ENCODE data around the gene SPATS2L. TPM values are rescaled to one million over a fixed set of nuclear protein-coding genes. Genes with fewer than 3 reads are reported as not detected.

Gene SPATS2L
- total and polyA plus RNA-seq, 9 donors, result 144 to 235 (median 222) TPM

- WGBS (ENCODE audit: insufficient coverage), result 57% methylated on average over 3 of the region's 5 CpGs
- H3K4me3 ChIP-seq (ENCODE audit: low read length), result no peak overlapping the region
- H3K27ac ChIP-seq (ENCODE audit: low read length), result peak overlapping the region; percentile 77
- H3K9me3 ChIP-seq (replicated peaks; ENCODE audit: control insufficient read depth, low read depth, low read length), result no peaks in the 10 kb centered on the region
- no peak for DNase-seq
- peaks cover 2% of the 10 kb centered on the region for H3K36me3 ChIP-seq (ENCODE audit: control insufficient read depth, insufficient read depth, low read length)
- H3K27me3 ChIP-seq (ENCODE audit: control insufficient read depth, insufficient read depth, low read length), result no peaks in the 10 kb centered on the region
- H3K4me1 ChIP-seq (ENCODE audit: control insufficient read depth, insufficient read depth, low read length), result peaks cover 41% of the 10 kb centered on the region
Measured at GRCh38 chr2:200379481-200380090, 73.1 kb downstream of the SPATS2L start.

DNA sequence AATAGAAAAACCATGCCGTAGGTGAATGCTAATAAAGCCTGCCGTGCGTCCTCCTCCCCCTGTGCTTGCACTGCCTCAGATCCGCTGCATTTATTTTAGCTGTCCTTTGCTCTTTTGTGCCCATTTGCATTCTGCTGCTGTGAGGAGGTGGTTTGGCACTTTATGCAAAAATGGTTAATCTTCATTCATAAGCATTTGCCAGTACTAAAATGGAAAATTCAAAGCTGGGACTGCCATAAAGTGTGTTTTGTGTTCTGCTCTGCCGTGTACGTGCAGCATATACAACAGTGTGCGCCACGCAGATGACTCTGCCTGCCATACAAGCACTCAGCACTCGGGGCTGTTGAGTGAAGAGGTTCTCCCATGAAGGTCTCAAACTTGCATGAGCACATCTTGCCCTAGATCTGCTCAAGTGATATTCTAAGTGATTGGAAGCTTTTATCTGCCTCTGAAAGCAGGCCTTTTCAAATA lies 73.6 kb downstream of the SPATS2L start:
- H3K9me3 ChIP-seq (replicated peaks; ENCODE audit: control insufficient read depth, low read depth, low read length), result no peaks in the 10 kb centered on the region
- no peak overlapping the region for H3K4me3 ChIP-seq (ENCODE audit: low read length)
- 91% methylated on average over 4 of the region's 9 CpGs for WGBS (ENCODE audit: insufficient coverage)
- no peak overlapping the region for H3K27ac ChIP-seq (ENCODE audit: low read length)
- DNase-seq, result no peak
- H3K36me3 ChIP-seq (ENCODE audit: control insufficient read depth, insufficient read depth, low read length), result peaks cover 2% of the 10 kb centered on the region
- no peaks in the 10 kb centered on the region for H3K27me3 ChIP-seq (ENCODE audit: control insufficient read depth, insufficient read depth, low read length)
- peaks cover 39% of the 10 kb centered on the region for H3K4me1 ChIP-seq (ENCODE audit: control insufficient read depth, insufficient read depth, low read length)

- Histone ChIP-seq H3K9me3 (replicated peaks; ENCODE audit: control insufficient read depth, low read depth, low read length) (no peaks in the 10 kb centered on the region), H3K4me3 (ENCODE audit: low read length) (no peak overlapping the region), H3K36me3 (ENCODE audit: control insufficient read depth, insufficient read depth, low read length) (peaks cover 2% of the 10 kb centered on the region), H3K27ac (ENCODE audit: low read length) (no peak overlapping the region), H3K4me1 (ENCODE audit: control insufficient read depth, insufficient read depth, low read length) (peaks cover 39% of the 10 kb centered on the region), H3K27me3 (ENCODE audit: control insufficient read depth, insufficient read depth, low read length) (no peaks in the 10 kb centered on the region)
- DNase-seq, result no peak
- WGBS (ENCODE audit: insufficient coverage), result 33% methylated on average over 1 of the region's 5 CpGs
Measured at GRCh38 chr2:200380833-200381542, 74.5 kb downstream of the SPATS2L start.

- 70% methylated on average over 2 of the region's 6 CpGs for WGBS (ENCODE audit: insufficient coverage)
- H3K4me1 ChIP-seq (ENCODE audit: control insufficient read depth, insufficient read depth, low read length), result peaks cover 29% of the 10 kb centered on the region
- H3K4me3 ChIP-seq (ENCODE audit: low read length), result no peak overlapping the region
- no peaks in the 10 kb centered on the region for H3K9me3 ChIP-seq (replicated peaks; ENCODE audit: control insufficient read depth, low read depth, low read length)
- H3K27me3 ChIP-seq (ENCODE audit: control insufficient read depth, insufficient read depth, low read length), result no peaks in the 10 kb centered on the region
- no peak for DNase-seq
- peaks cover 2% of the 10 kb centered on the region for H3K36me3 ChIP-seq (ENCODE audit: control insufficient read depth, insufficient read depth, low read length)
- peak overlapping the region; percentile 82 for H3K27ac ChIP-seq (ENCODE audit: low read length)
Measured at GRCh38 chr2:200382874-200383273, 76.4 kb downstream of the SPATS2L start.

GRCh38 chr2:200383380-200384110 lies 77.1 kb downstream of the SPATS2L start:
- 84% methylated on average over 2 of the region's 6 CpGs for WGBS (ENCODE audit: insufficient coverage)
- peak; percentile 85 for DNase-seq
- H3K4me3 ChIP-seq (ENCODE audit: low read length), result no peak overlapping the region

DNA sequence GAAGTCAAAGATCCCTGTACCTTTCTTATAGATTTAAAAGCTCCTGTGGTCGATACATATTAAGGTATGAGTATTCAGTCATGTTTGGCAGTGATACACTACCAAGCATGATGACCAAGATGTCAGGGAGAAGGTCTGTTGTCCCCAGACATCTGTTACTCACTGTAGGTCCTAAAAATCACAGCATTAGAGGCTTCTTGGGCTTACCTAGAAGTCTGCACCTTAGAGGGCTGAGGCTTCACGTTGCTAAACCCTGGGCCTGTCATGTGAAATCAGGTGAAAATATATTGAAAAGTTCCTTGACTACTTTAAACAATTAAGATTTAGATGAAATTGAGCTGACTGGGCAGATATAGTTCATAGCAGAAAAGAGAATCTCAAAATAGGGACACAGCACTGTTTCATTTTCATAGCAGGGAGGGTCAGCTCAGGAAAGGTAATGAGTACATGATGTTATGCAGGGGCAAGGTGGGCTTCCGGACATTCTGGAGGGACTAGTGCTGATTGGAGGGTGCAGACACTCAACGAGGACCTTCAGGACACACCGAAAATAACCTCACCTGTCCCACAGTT lies 78.7 kb downstream of the SPATS2L start:
- no peak for DNase-seq
- Histone ChIP-seq H3K9me3 (replicated peaks; ENCODE audit: control insufficient read depth, low read depth, low read length) (no peaks in the 10 kb centered on the region), H3K27me3 (ENCODE audit: control insufficient read depth, insufficient read depth, low read length) (no peaks in the 10 kb centered on the region), H3K27ac (ENCODE audit: low read length) (no peak overlapping the region), H3K4me3 (ENCODE audit: low read length) (no peak overlapping the region), H3K4me1 (ENCODE audit: control insufficient read depth, insufficient read depth, low read length) (peaks cover 14% of the 10 kb centered on the region), H3K36me3 (ENCODE audit: control insufficient read depth, insufficient read depth, low read length) (peaks cover 11% of the 10 kb centered on the region)
- WGBS (ENCODE audit: insufficient coverage), result no CpG with 5 or more reads among the region's 5 CpGs

More at GRCh38 chr2:200383380-200384110, 77.1 kb downstream of the SPATS2L start:
- Histone ChIP-seq H3K27ac (ENCODE audit: low read length) (peak overlapping the region; percentile 82), H3K9me3 (replicated peaks; ENCODE audit: control insufficient read depth, low read depth, low read length) (no peaks in the 10 kb centered on the region), H3K4me1 (ENCODE audit: control insufficient read depth, insufficient read depth, low read length) (peaks cover 24% of the 10 kb centered on the region), H3K36me3 (ENCODE audit: control insufficient read depth, insufficient read depth, low read length) (no peaks in the 10 kb centered on the region), H3K27me3 (ENCODE audit: control insufficient read depth, insufficient read depth, low read length) (no peaks in the 10 kb centered on the region)

DNA sequence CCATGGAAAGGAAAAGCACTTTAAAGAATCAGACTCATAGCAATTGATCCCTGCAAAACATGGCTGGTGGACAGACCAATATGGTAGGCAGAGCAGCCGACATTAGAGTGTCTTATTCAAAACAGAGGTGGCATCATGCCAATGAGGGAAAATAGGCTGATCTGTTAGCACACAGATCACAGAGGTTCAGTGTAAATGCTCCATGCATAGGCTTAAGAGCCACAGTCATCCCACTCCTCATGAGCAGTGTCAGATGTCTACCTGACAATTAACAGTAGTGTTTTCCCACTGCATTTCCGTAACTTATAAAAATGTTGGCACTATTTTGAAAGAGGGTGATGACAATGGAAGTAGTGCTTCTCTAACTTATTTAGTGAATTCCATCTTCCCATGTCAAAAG lies 86.7 kb downstream of the SPATS2L start:
- no peak overlapping the region for H3K27ac ChIP-seq (ENCODE audit: low read length)
- H3K4me1 ChIP-seq (ENCODE audit: control insufficient read depth, insufficient read depth, low read length), result no peaks in the 10 kb centered on the region
- no peak for DNase-seq
- no CpG with 5 or more reads among the region's 2 CpGs for WGBS (ENCODE audit: insufficient coverage)
- H3K4me3 ChIP-seq (ENCODE audit: low read length), result no peak overlapping the region
- H3K36me3 ChIP-seq (ENCODE audit: control insufficient read depth, insufficient read depth, low read length), result peaks cover 31% of the 10 kb centered on the region
- H3K27me3 ChIP-seq (ENCODE audit: control insufficient read depth, insufficient read depth, low read length), result no peaks in the 10 kb centered on the region
- H3K9me3 ChIP-seq (replicated peaks; ENCODE audit: control insufficient read depth, low read depth, low read length), result no peaks in the 10 kb centered on the region

GRCh38 chr2:200394045-200394444 lies 87.6 kb downstream of the SPATS2L start:
- Histone ChIP-seq H3K9me3 (replicated peaks; ENCODE audit: control insufficient read depth, low read depth, low read length) (no peaks in the 10 kb centered on the region), H3K27ac (ENCODE audit: low read length) (no peak overlapping the region), H3K36me3 (ENCODE audit: control insufficient read depth, insufficient read depth, low read length) (peaks cover 31% of the 10 kb centered on the region), H3K4me3 (ENCODE audit: low read length) (no peak overlapping the region), H3K4me1 (ENCODE audit: control insufficient read depth, insufficient read depth, low read length) (no peaks in the 10 kb centered on the region), H3K27me3 (ENCODE audit: control insufficient read depth, insufficient read depth, low read length) (no peaks in the 10 kb centered on the region)
- 94% methylated on average over 5 of the region's 7 CpGs for WGBS (ENCODE audit: insufficient coverage)
- no peak for DNase-seq

GRCh38 chr2:200396781-200397242 lies 90.3 kb downstream of the SPATS2L start:
- Histone ChIP-seq H3K9me3 (replicated peaks; ENCODE audit: control insufficient read depth, low read depth, low read length) (no peaks in the 10 kb centered on the region), H3K27me3 (ENCODE audit: control insufficient read depth, insufficient read depth, low read length) (no peaks in the 10 kb centered on the region), H3K4me1 (ENCODE audit: control insufficient read depth, insufficient read depth, low read length) (no peaks in the 10 kb centered on the region), H3K4me3 (ENCODE audit: low read length) (no peak overlapping the region), H3K27ac (ENCODE audit: low read length) (no peak overlapping the region), H3K36me3 (ENCODE audit: control insufficient read depth, insufficient read depth, low read length) (peaks cover 17% of the 10 kb centered on the region)
- no CpG with 5 or more reads among the region's 2 CpGs for WGBS (ENCODE audit: insufficient coverage)
- DNase-seq, result peak; percentile 59

DNA sequence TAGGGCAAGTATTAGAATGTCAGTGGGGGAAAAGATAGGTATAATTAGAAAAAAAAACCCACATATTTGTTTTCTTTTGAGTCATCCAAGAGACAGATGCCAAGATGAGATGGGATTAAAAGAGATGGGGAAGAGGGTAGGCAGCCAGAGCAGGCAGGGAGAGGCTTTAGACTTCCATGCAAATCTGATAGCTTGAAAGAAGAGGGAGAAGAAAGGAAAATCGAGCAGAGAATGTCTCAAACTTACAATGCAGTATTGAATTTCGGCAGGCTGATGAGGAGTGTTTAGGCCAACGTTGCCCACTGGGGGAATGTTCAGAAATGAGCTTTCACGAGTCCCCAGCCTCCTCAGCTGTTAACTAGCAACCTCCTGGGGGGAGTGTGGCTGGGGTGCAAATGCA lies 91.3 kb downstream of the SPATS2L start:
- no peak overlapping the region for H3K4me3 ChIP-seq (ENCODE audit: low read length)
- H3K4me1 ChIP-seq (ENCODE audit: control insufficient read depth, insufficient read depth, low read length), result no peaks in the 10 kb centered on the region
- no peaks in the 10 kb centered on the region for H3K9me3 ChIP-seq (replicated peaks; ENCODE audit: control insufficient read depth, low read depth, low read length)
- peaks cover 16% of the 10 kb centered on the region for H3K36me3 ChIP-seq (ENCODE audit: control insufficient read depth, insufficient read depth, low read length)
- 71% methylated on average over 2 of the region's 4 CpGs for WGBS (ENCODE audit: insufficient coverage)
- H3K27me3 ChIP-seq (ENCODE audit: control insufficient read depth, insufficient read depth, low read length), result no peaks in the 10 kb centered on the region
- DNase-seq, result no peak
- H3K27ac ChIP-seq (ENCODE audit: low read length), result no peak overlapping the region

All from muscle of leg (tissue), 11 donors.